Thymus (tissue), 11 donors: ENCODE measurements around the gene GOLGA6C. TPM values are rescaled to one million over a fixed set of nuclear protein-coding genes. Genes with fewer than 3 reads are reported as not detected.
"Not testable (repeated sequence)": the region's sequence is repeated elsewhere in the genome, so short reads cannot be mapped to it uniquely, and the experiment has no call there.

Source experiments
- DNase-seq, 9 donors: peaks; one replicate each; pipeline ENCODE4 v3.0.0-alpha.2; 2013; ENCODE audit warnings: low spot score in 9 of 9, low read depth in 6 of 9, missing footprints in 1 of 9
- H3K27ac ChIP-seq, 2 donors: one replicate each; pipeline ENCODE4 v1.5.1; 2013; ENCODE audit warnings: control low read depth in 1 of 2, low read depth in 1 of 2, low read length in 1 of 2, mild to moderate bottlenecking in 1 of 2, moderate library complexity in 1 of 2
- H3K27me3 ChIP-seq, 2 donors: one replicate each; pipeline ENCODE4 v1.5.1; 2013; ENCODE audit warnings: low read length in 1 of 2; ENCODE audit not compliant: control insufficient read depth in 2 of 2, insufficient read depth in 1 of 2
- H3K36me3 ChIP-seq, 2 donors: one replicate each; pipeline ENCODE4 v1.5.1; 2013; ENCODE audit warnings: low read length in 1 of 2, mild to moderate bottlenecking in 1 of 2, moderate library complexity in 1 of 2; ENCODE audit not compliant: control insufficient read depth in 2 of 2, insufficient read depth in 2 of 2
- H3K4me1 ChIP-seq, 2 donors: one replicate each; pipeline ENCODE4 v1.5.1; 2013; ENCODE audit warnings: low read length in 2 of 2; ENCODE audit not compliant: control insufficient read depth in 2 of 2, insufficient read depth in 2 of 2
- H3K4me3 ChIP-seq, 2 donors: one replicate each; pipeline ENCODE4 v1.5.1; 2013; ENCODE audit warnings: low read length in 2 of 2, control low read depth in 1 of 2, mild to moderate bottlenecking in 1 of 2
- H3K9me3 ChIP-seq, 2 donors: one replicate each; pipeline ENCODE4 v1.5.1; 2013; ENCODE audit warnings: low read length in 1 of 2, mild to moderate bottlenecking in 1 of 2; ENCODE audit not compliant: control insufficient read depth in 2 of 2, insufficient read depth in 1 of 2
- WGBS: extraction: QIAGEN DNeasy Blood & Tissue Kit; methylation state at CpG from one replicate; pipeline ENCODE4 v1.1.7; 2013; 5-methylcytosine and 5-hydroxymethylcytosine counted together
- polyA plus RNA-seq: library from polyadenylated mRNA; stranded (reverse); fragments of 200-250 nt; gene quantifications from one replicate; pipeline ENCODE4 v1.2.3, GENCODE V29; 2013
- total RNA-seq: library from RNA; stranded (reverse); fragments of 120-200 nt; gene quantifications from one replicate; pipeline ENCODE4 v1.2.4, GENCODE V29; 2013
- donor health status: healthy.

Gene GOLGA6C
- total and polyA plus RNA-seq, 2 donors: 0.05 TPM

- H3K27me3 ChIP-seq: peaks cover 0 to 4% of the 10 kb centered on the region in 2 donors
- WGBS: 96% methylated on average over 5 of the region's 5 CpGs
Measured at GRCh38 chr15:75238150-75238549, 20.0 kb upstream of the GOLGA6C start.

GRCh38 chr15:75245741-75246140 is 12.4 kb upstream of the GOLGA6C start:
- DNase-seq, H3K27me3 ChIP-seq, H3K9me3 ChIP-seq, H3K4me3 ChIP-seq, H3K27ac ChIP-seq, H3K36me3 ChIP-seq, H3K4me1 ChIP-seq: not testable (repeated sequence)
- 100% methylated on average over 1 of the region's 1 CpG for WGBS

More at GRCh38 chr15:75238150-75238549, 20.0 kb upstream of the GOLGA6C start:
- H3K27ac ChIP-seq: no peak overlapping the region
- DNase-seq: no peak
- no peaks in the 10 kb centered on the region for H3K4me1 ChIP-seq
- H3K9me3 ChIP-seq: no peaks in the 10 kb centered on the region
- no peak overlapping the region for H3K4me3 ChIP-seq
- no peaks in the 10 kb centered on the region for H3K36me3 ChIP-seq

- not testable (repeated sequence) for DNase-seq, H3K36me3 ChIP-seq, H3K4me3 ChIP-seq, H3K27me3 ChIP-seq, H3K9me3 ChIP-seq, H3K4me1 ChIP-seq, H3K27ac ChIP-seq
- WGBS: 92% methylated on average over 6 of the region's 6 CpGs
Measured at GRCh38 chr15:75248991-75249390, 9.1 kb upstream of the GOLGA6C start.

DNA sequence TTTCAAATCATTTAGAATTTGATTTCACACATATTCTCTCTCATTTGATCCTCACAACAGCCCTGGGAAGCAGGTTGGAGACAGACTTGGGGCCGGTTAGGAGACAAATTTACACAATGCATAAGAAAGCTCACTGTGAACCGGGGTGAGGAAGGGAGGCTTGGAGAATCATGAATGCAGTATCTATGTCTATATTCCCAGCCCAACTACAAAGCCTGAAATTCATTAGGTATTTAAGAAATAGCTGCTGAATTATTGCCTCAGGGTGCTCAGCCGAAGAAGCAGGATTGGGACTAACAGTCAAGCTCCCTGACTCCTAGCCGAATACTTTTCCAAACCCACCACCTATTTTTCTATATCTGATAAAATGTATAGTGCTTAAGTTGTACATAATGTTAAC is 8.4 kb upstream of the GOLGA6C start:
- Histone ChIP-seq H3K36me3 (no peaks in the 10 kb centered on the region), H3K4me3 (no peak overlapping the region), H3K4me1 (no peaks in the 10 kb centered on the region), H3K27me3 (peaks cover 0 to 6% of the 10 kb centered on the region in 2 donors), H3K9me3 (no peaks in the 10 kb centered on the region), H3K27ac (no peak overlapping the region)
- DNase-seq: no peak
- 96% methylated on average over 4 of the region's 4 CpGs for WGBS

DNA sequence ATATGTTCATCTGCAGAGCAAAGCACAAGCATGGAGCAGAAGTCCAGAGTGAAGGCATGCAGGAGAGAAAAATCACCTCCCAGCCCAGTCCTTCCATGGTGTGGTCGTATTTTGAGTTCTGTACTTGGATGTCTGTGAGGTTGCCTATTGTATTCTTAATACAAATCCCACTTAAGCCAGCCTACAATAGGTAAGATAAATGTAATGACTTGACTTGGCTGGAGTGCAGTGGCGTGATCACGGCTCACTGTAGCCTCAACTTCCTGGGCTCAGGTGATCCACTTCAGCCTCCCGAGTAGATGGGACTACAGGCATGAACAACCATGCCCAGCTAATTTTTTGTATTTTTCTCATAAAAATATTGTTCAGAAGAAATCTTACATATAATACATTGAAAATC is 6.8 kb upstream of the GOLGA6C start:
- not testable (repeated sequence) for H3K9me3 ChIP-seq, H3K4me1 ChIP-seq, H3K27me3 ChIP-seq, H3K27ac ChIP-seq, H3K36me3 ChIP-seq, DNase-seq, H3K4me3 ChIP-seq
- WGBS: 98% methylated on average over 4 of the region's 4 CpGs

- H3K4me3 ChIP-seq: not testable (repeated sequence)
Measured at GRCh38 chr15:75252285-75252684, 5.8 kb upstream of the GOLGA6C start.

DNA sequence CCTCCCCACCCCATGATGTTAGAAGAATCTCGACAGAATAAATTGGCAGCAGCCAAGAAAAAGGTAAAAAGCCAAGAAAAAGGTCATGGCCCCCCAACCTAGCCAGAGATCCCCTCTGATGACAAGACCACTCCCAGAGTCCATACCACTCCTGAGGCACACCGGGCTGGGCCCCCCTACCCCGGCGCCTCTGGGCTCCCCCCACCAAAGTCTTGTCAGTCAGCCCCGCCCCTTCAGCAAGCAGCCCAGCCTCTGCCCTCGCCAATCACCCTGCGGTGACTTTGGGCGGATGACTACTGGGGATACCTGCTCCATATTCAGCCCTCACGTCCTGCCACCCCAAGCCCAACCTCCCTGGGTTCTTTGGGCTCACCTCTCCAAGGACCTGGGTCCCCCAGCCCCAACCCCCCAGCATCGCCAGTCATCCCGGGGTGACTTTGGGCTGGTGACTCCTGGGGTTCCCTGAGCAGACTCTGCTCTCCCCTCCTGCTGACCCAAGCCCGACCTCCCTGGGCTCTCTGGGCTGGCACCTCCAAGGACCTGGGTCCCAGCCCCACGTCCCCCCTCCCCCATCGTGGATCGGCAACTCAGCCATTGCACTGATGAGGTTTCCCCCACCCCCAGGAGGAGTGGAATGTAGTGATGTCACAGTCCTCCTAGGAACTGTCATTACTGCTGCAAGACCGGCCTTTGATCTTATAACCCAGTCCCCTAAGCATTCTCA is 648 bp downstream of the GOLGA6C start:
- DNase-seq, H3K27ac ChIP-seq, H3K9me3 ChIP-seq, H3K4me3 ChIP-seq, H3K27me3 ChIP-seq, H3K4me1 ChIP-seq, H3K36me3 ChIP-seq: not testable (repeated sequence)
- WGBS: 94% methylated on average over 11 of the region's 16 CpGs

More at GRCh38 chr15:75252285-75252684, 5.8 kb upstream of the GOLGA6C start:
- not testable (repeated sequence) for H3K27ac ChIP-seq, H3K4me1 ChIP-seq, H3K36me3 ChIP-seq, DNase-seq, H3K9me3 ChIP-seq, H3K27me3 ChIP-seq
- 96% methylated on average over 4 of the region's 4 CpGs for WGBS

DNA sequence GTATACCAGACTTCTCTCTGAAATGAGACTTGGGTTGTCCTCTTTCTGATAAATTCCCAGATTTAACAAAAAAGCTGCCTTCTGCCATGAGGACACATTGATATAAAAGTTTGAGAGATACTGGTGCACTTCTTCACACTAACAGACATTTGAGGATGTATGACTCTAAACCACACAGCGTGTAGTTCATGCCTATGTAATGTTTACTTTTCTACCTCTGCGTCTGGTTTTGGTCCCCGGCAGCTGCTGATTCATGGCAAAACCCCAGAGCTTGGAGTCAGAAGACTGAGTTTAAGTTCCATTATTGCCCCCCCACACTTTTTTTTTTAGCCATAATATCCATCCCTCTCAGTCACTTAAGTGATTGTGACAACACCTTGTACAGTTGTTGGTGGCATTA is 1.7 kb downstream of the GOLGA6C start:
- not testable (repeated sequence) for H3K27me3 ChIP-seq, H3K27ac ChIP-seq, H3K4me1 ChIP-seq, H3K9me3 ChIP-seq, H3K4me3 ChIP-seq, H3K36me3 ChIP-seq, DNase-seq
- WGBS: no CpG with 5 or more reads among the region's 3 CpGs

DNA sequence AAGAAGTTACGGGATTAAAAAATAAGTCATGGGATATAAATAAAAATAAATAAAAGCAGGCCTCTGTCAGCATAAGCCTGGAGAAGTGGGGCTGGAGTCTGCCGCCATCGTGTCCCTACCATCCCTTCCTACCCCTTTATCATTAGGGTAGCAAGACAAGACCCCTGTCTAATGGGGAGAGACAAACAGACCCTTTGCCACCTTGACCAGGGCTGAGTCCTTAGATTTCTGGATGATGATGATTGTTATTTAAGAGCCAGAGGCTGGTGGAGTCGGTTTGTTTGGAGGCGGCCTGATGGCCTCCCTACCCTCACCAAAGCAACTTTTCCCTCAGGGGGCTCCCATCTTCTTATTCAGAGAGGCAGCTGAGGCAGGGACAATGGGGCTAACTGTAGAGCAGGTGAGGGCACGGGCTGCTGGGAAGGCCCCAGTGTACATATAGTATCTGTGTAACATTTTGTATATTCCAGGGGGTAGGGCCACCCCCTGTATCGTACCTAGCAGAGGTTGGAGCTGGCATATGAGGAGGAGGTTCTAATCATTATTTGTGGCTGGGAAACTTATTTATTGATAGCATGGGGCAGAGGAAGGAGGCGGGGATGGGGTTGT is 15.7 kb downstream of the GOLGA6C start:
- H3K4me3 ChIP-seq, H3K27me3 ChIP-seq, H3K4me1 ChIP-seq, DNase-seq, H3K27ac ChIP-seq, H3K36me3 ChIP-seq, H3K9me3 ChIP-seq: not testable (repeated sequence)
- over 99% methylated on average over 4 of the region's 8 CpGs for WGBS
